HG03469 (cell line): Measurements from ENCODE around the gene BRD4.

Source experiments
- ATAC-seq: cut with Tn5 transposase; IDR thresholded peaks from one replicate; pipeline ENCODE4 v1.9.1; 2021; ENCODE audit warnings: mild to moderate bottlenecking, moderate library complexity, moderate number of reproducible peaks; ENCODE audit not compliant: unreplicated experiment

The BRD4 gene

DNA sequence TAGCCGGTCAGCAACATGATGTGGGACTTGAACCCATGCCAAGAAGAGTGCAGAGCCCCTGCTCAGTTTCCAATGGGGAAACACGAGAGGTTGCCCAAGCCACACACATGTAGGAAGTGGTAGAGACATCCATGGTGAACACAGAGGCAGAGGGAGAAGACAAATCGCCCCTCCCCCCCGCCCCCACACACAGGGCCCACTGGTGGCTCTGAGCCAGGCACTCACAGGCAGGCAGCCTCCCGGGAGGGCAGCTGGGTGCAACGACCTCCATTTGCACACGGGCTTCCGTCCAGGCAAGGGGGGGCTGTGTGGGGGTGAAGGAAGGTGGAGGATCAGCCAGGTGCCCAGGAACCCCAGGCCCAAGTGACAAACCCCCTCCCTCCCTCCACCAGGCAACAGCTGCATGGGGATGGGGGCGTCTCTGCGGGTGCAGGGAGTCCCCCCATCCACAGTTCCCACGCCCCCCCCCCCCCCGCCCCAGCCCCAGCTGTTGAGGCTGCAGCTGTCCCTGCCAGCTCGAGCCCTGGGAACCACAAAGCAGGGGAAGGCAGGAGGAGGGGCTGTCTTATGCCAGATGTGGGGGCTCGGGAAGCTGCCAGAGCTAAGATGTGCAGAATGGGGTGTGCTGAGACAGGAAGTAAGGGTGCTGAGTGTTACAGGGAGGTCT, 134.9 kb downstream of the BRD4 start:
- no peak for ATAC-seq

- no peak for ATAC-seq
Measured at GRCh38 chr19:15196360-15197005, 135.9 kb downstream of the BRD4 start.

- ATAC-seq, result no peak
Measured at GRCh38 chr19:15195371-15196334, 136.7 kb downstream of the BRD4 start.

DNA sequence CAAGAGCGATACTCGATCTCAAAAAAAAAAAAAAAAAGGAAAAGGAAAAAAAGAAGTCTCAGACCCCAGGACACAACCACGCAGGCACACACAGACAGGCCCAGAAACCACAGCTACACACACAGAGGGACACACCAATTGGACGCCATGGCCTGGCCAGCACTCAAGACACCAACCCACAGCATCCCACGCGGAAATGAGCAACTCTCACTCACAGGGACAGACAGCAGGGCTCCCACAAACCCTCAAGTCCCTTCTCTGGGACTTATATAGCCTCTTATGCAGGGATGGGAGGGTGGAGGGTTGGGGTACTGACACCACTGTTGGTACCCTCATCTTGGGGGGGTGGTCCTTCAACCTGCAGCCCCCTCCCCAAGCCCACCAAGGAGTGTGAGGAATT, 137.4 kb downstream of the BRD4 start:
- no peak for ATAC-seq

DNA sequence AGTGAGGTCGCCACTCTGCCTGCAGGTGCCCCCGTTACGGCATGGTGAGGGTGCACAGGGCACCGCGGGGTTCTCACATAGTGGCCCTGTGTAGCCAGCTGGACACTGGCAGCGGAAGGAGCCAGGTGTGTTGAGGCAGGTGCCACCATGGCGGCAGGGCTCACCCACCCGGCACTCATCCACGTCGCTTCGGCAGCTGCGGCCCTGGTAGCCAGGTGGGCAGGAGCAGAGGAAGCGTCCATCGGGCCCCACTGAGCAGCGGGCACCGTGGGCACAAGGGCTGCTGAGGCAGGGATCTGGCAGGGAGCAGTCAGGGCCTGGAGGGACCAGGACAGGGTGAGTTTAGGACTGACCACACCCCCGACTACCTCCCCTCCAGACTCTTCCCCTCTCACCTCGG, 140.4 kb downstream of the BRD4 start:
- ATAC-seq, result no peak

DNA sequence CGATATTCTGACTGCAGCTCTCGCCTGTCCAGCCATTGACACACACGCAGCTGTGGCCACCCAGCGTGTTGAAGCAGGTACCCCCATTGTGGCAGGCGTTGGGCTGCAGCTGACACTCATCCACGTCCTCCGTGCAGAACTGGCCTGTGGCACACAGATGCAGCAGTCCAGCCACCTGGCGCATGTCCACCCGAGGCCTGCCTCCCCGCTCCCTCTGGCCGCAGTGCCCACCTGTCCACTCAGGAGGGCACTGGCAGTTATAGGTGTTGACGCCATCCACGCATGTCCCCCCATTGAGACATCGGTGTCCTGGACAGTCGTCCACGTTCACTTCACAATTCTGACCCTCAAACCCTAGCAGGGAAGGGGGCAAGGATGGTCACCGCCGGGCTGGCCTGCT, 140.8 kb downstream of the BRD4 start:
- no peak for ATAC-seq

- ATAC-seq, result no peak
Measured at GRCh38 chr19:15188851-15189250, 143.5 kb downstream of the BRD4 start.

DNA sequence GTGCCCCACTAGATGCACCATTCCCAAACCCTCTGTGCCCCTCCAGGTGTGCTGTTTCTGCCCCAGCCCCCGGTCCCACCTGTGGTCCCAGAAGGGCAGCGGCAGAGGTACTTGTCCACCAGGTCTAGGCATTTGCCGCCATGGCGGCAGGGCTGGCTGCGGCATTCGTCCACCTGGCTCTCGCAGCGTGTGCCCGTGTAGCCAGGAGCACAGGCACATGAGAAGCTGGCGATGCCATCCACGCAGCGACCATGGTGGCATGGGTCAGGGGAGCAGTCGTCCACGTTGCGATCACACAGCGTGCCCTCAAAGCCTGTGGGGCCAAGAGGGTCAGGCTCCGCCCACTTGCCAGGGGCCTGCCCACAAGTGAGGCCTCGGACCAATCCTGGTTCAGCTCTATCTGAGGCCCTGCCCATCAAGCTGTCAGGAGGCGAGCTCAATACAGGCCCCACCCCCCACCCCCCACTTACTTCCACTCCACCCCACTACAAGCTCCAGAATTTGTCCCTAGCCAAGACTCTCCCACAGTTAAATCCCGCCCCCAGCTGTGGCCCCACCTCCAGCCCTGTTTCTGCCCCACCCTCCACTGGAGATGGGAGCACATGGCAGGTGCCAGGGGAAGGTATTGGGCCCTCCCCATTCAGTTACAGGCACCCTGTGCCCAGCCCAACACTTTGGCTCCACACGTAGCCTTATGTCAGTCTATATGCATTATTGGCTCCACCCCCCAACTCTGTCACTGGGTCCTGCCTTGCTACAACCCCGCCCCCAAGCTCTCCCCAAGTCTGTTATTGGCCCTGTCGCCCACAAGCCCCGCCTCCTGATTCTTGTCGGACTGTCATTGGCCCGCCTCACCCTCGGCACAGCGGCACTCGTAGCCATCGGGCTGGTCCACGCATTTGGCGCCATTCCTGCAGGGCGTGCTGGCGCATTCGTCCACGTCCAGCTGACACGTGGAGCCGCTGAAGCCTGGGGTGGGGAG, 145.0 kb downstream of the BRD4 start:
- no peak for ATAC-seq
